GM21360 (cell line): Measurements from ENCODE around the gene ZBTB5.
"Not testable (repeated sequence)": the region's sequence is repeated elsewhere in the genome, so short reads cannot be mapped to it uniquely, and the experiment has no call there.

Experiments used
- ATAC-seq: cut with Tn5 transposase; IDR thresholded peaks from one replicate; pipeline ENCODE4 v1.9.1; 2021; ENCODE audit warnings: mild to moderate bottlenecking, moderate library complexity; ENCODE audit not compliant: unreplicated experiment

Gene ZBTB5

GRCh38 chr9:37408933-37409710 is 56.1 kb downstream of the ZBTB5 start:
- peak; percentile 78 for ATAC-seq

DNA sequence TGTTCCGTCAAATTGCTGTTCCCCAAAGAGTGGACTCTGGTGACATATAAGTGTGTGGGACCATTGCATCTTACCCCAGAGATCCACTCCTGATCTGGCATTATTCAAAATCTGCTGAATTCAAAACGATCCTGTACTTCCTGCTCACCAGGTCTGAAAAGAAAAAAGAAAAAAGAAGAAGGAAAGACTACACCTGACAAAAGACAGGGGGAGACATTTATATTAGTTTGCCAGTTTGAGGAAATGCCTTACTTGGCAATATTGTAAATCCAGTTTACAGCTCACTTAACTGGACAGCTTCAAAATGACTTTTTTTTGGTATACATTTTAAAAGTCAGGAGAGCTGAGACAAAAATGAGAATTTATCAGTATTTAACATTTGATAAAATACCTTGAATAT is 57.8 kb downstream of the ZBTB5 start:
- no peak for ATAC-seq

DNA sequence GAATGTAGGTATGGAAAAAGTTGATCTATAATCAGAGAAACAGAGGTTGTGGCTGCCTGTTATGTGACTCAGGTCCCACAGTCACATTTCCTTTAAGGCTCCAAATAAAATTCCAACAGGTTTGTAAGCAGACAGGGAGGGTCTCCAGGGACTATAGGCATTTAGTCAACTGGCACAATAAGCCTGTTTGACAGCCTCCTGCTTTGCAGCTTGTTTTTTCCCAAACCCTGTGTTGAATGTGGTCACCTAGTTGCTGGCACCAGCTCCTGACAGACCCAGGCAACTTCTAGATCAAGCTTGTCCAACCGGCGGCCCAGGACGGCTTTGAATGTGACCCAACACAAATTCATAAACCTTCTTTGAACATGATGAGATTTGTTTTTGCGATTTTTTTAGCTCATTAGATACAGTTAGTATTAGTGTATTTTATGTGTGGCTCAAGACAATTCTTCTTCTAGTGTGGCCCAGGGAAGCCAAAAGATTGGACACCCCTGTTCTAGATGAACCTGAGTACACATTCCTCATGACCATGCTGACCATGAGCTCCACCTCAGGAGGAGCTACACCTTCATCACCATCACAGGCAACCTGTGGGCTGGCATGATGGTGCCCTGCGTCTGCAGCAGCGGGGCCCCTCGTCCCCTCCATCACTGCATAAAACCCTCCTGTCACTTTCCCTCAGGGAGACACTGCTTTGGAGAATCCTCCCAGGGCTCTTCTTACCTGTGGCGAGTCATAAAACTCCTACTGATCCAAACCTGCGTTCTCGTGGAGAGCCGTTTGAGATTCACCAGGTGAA is 58.4 kb downstream of the ZBTB5 start:
- no peak for ATAC-seq

DNA sequence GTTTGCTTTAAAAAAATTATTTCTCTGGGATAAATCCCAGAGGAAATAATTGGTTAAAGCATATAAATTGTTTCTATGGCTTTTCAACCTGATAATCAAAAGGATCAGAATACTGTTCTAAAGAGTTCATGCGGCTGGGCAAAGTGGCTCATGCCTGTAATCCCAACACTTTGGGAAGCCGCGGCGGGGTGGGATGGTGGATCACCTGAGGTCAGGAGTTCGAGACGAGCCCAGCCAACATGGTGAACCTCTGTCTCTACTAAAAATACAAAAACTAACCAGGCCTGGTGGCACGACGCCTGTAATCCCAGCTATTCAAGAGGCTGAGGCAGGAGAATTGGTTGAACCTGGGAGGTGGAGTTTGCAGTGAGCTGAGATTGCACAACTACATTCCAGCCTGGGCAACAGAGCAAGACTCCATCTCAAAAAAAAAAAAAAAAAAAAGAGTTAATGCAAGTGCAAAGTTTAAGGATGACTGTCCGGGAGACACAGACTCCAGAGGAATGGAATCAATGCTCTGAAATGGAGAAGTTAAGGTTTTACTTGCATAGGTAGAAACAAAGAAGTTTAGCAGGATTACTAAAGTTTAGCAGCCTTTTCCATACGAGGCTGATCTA is 59.4 kb downstream of the ZBTB5 start:
- ATAC-seq, result no peak

- ATAC-seq, result no peak
These were observed 59.9 kb downstream of the ZBTB5 start for GRCh38 chr9:37405350-37405749.

DNA sequence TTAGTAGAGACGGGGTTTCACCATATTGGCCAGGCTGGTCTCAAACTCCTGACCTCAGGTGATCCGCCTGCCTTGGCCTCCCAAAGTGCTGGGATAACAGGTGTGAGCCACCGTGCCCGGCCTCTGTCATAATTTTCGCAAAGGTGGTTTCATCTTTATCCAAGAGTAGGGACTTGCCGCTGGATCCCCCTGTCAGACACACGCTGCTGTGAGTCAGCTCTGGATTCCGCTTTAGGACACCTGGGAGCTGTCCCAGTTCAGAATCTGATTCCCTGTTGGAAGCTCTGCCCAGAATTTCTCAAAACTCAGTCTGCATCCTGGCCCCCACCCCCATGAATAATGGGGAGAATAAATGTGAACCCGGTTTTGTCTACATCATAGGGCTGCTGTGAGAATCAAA is 60.7 kb downstream of the ZBTB5 start:
- no peak for ATAC-seq

DNA sequence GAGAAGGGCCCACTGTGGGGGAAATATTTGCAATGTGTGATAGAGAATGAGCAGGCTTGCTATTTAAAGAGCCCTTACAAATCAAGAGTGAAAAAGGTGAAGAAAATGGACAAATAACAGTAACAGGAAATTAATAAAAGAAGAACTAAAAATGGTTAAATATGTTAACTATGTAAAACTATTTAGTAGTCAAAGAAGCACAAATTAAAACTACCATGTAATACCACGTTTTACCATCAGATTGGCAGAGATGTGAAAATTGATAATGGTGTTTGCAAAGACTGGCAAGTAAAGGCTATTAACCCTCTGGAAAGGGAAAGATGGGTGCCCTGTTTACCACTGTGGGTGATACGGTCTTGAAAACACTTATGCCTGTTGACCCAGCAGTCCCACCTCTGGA is 65.9 kb downstream of the ZBTB5 start:
- no peak for ATAC-seq

GRCh38 chr9:37398464-37399025 is 66.7 kb downstream of the ZBTB5 start:
- no peak for ATAC-seq

DNA sequence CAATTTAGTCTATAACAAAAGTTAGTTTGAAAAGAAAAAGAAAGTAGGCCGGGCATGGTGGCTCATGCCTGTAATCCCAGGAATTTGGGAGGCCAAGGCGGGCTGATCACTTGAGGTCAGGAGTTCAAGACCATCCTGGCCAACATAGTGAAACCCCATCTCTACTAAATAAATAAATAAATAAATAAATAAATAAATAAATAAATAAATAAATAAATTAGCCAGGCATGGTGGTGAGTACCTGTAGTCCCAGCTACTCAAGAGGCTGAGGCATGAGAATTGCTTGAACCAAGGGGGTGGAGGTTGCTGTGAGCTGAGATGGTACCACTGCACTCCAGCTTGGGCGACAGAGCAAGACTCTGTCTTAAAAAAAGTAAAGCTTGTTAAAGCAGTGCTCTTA is 67.3 kb downstream of the ZBTB5 start:
- not testable (repeated sequence) for ATAC-seq

DNA sequence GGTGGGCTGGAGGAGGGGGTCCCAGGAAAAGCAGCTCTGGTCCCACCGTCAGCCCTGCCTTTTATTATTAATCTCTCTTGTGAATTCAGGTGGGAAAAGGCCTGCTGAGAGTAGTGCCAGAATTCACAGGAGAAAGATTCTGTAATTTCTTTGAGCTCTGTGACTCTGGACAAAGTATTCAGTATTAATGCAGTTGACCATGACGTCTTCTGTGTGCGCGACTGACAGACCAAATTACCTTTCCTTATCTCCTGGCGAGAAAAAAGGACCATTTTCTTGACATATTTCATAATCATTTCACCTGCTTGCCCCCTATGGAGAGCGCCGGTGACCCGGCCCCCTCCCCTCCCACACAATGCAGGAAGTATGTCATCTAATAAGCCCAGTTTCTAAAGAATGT is 69.6 kb downstream of the ZBTB5 start:
- ATAC-seq, result no peak

GRCh38 chr9:37395229-37395628 is 70.0 kb downstream of the ZBTB5 start:
- no peak for ATAC-seq

DNA sequence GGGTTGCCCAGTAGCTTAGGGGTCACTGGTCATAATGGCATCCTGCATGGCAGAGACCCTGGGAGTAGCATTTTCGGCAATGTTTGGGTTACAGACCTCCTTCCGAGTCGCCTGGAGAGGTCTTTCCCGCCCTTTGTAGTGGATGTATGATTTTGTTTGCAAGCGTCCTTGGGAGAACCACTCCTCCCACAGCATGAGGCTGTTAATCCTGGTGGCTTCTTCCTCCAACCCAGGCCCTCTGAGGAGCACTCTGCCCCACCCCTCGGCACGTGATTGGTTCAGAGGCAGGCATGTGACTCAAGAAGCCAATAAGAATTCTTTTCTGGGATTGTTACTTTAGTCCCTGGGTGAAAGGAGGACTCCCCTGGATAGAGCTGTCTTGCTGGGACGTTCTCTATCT is 73.0 kb downstream of the ZBTB5 start:
- no peak for ATAC-seq

DNA sequence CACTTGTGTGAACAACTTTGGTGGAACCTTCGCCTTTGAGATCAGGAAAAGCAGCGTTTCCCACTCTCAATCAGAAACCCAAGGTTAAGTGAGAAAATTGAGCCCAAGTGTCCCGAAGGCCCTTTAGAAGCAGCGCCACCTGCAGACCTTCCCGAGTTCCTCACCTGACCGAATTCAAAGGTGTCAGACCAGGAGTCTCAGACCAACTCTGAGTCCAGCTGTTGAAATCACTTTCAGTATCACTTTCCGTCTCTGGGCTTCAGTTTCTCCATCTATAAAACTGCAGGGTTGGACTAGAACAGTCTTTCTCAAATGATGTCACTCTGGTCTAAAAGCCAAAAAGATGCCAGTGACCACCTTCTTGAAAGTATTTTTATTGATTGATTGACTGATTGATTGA is 74.5 kb downstream of the ZBTB5 start:
- peak; percentile 49 for ATAC-seq
